Gastrocnemius medialis (tissue), 4 donors: ENCODE measurements around the gene ZBP1.

ENCODE experiments used
- CTCF ChIP-seq, 5 experiments: fragments of 450-650 bp in 3 of 5; fragments of 200-600 bp in 2 of 5; sonication (generic) in 2 of 5; IDR thresholded peaks in 4 of 5; conservative IDR thresholded peaks in 1 of 5; 1 replicate in 4 of 5; 2 replicates in 1 of 5; pipeline ENCODE4 v1.5.1; 2016 to 2019; ENCODE audit warnings: antibody characterized with exemption in 5 of 5, mild to moderate bottlenecking in 3 of 5, moderate library complexity in 3 of 5
- POLR2A ChIP-seq, 2 donors: fragments of 450-650 bp; IDR thresholded peaks; one replicate each; pipeline ENCODE4 v1.6.1; 2017; ENCODE audit warnings: antibody characterized with exemption in 2 of 2, mild to moderate bottlenecking in 2 of 2, moderate library complexity in 2 of 2

GRCh38 chr20:57661746-57662455, 41.7 kb upstream of the ZBP1 start:
- TF ChIP-seq CTCF (IDR thresholded peaks at IDR 0.05 in 4 of 5, conservative IDR thresholded peaks at IDR 0.05 in 1 of 5) (no peak), POLR2A (IDR thresholded peaks at IDR 0.05) (no peak)
